ENCODE measurements around the gene GJB4.
"Not testable (repeated sequence)": the region's sequence is repeated elsewhere in the genome, so short reads cannot be mapped to it uniquely, and the experiment has no call there.

The GJB4 gene

GRCh38 chr1:34800214-34800613 lies 40.7 kb downstream of the GJB4 start:
- DNase-seq (ENCODE audit: low read depth), result no peak

- DNase-seq (ENCODE audit: low read depth), result no peak
Observed at GRCh38 chr1:34803770-34804169, 44.2 kb downstream of the GJB4 start.

GRCh38 chr1:34806396-34806795 lies 46.9 kb downstream of the GJB4 start:
- DNase-seq (ENCODE audit: low read depth), result no peak

- DNase-seq (ENCODE audit: low read depth), result no peak
Observed at GRCh38 chr1:34808051-34808810, 48.7 kb downstream of the GJB4 start.

GRCh38 chr1:34810781-34811180 lies 51.2 kb downstream of the GJB4 start:
- DNase-seq (ENCODE audit: low read depth), result not testable (repeated sequence)
